NCI-H526 (cell line): ENCODE data around the gene DDX49.
"Not testable (repeated sequence)": the region's sequence is repeated elsewhere in the genome, so short reads cannot be mapped to it uniquely, and the experiment has no call there.

ENCODE experiments used
- DNase-seq, 2 experiments: peaks; one replicate each; lab custom pipeline; 2025; lab: John Stamatoyannopoulos, UW

DDX49 gene

DNA sequence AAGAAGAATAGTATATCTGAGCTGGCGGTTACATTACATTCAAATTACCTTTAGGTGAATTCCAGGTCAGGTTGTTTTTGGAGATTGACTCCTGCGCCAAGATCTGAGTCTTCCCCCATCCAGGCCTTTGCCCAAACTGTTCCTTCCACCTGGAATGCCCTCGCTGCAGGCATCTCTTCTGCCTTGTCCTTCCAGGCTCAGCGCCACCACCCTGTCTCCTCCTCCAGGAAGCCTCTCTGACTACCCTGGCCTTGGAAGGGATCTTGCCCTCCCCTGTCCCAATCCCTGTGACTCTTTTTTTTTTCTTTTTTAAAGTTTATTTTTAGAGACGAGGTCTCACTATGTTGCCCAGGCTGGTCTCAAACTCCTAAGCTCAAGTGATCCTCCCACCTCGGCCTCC is 23.2 kb downstream of the DDX49 start:
- DNase-seq: no peak

DNA sequence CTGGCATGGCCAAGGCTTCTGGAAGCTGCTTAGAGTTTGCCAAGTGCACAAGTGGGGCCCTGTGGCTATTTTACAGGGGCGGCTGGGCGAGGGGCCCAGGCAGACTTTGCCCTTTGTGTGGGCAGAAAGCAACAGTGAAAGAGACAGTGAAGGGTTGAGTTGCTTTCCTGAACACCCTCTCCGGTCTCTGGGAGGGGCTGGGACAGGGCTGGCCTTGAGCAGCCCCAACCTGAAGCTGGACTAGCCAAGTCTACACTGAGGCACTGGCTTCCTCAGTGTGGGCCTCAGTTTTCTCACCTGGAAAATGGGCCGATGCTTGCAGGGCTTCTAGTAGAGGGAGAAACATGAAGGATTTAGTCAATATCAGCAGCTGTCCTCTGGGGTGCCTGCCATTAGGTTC is 23.9 kb downstream of the DDX49 start:
- DNase-seq: no peak

DNA sequence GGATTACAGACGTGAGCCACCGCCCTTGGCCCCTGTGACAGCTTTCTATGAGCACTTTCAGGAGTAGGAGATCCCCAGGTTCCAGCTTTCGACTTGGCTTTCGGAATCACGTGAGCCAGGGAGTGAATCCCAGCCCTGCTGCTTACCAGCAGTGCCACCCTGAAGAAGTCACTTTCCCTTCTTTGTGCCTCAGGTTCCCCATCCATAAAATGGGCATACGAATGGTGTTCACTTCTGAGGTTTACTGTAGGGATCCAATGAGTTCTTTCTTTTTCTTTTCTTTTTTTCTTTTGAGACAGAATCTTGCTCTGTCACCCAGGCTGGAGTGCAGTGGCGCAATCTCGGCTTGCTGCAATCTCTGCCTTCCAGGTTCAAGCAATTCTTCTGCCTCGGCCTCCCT is 25.8 kb downstream of the DDX49 start:
- DNase-seq: no peak

DNA sequence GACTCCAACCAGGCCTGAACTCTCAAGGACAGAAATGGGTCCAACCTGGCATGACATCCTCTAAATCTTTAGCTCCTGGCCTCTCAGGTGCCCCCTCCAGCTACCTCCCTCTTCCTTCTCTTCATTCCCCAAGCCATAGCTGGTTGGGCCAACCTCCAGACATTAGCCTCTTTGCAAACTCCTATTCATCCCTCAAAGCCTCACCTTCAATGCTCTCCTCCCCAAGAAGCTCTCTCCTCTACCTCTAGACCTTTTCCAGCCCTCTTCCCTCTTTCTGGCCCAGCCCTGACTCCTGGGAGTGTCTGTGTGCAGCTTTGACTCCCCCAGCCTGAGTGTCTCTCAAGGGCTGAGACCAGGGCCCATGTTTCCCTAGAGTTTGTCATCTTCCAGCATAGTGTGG is 26.8 kb downstream of the DDX49 start:
- DNase-seq: no peak

DNA sequence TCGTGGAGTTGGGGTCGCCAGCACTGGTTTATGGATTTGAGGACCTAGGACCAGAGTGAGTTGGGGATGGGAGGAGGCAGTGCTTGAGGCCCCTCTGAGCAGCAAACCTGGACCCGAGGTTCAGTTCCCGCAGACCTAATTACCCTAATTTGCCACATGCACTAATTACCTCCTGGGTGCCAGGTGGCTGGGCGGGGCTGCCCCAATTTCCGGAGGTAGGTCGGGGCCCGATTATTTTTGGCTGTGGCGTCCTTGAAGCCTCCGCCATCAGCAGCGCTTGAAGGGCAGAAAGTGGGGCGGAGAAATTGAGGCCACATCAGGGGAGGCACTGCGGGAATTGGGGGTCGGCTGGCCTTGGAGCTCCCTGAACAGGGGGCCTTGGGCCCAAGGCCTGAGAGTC is 27.4 kb downstream of the DDX49 start:
- no peak for DNase-seq

DNA sequence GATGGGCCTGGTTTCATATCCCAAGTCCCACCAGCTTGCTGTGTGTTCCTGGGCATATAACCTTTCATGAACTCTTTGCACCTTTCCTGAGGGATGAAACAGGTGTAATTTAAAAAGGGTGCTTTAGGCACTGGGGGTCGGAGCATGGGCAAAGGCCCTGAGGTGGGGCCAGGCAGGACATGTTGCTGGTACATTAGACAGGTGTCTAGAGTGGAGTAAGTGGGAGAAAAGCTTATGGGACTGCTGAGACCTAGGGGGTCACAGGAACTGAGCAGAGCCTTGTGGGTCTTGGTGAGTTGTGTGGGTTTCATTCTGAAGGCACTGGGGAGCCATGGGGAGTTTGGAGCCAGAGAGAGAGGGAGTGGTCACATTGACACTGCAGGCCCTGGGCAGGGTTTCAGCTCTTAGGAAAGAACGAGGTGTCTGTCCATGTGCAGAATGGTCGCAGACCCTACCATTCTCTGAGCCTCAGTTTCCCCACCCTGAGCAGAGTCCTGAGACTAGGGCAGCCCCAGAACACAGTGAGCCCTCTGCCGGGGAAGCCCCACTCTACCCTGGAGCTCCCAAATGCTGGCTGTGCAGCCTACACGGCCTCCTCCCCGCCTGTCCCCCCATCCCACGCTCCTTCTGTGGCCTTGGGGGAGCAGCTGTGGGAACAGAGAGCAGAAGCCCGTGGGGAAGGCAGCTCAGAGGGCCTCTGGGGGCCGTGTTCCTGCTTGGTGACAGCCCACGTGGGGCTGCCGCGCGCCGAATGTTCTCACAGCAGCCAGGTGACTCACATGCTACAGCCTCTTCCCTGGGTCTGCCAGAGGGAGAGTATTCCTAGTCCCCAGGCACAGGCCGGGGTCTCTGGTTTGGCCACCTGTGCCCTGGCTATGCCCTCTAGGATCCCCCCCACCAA is 28.8 kb downstream of the DDX49 start:
- DNase-seq: no peak

DNA sequence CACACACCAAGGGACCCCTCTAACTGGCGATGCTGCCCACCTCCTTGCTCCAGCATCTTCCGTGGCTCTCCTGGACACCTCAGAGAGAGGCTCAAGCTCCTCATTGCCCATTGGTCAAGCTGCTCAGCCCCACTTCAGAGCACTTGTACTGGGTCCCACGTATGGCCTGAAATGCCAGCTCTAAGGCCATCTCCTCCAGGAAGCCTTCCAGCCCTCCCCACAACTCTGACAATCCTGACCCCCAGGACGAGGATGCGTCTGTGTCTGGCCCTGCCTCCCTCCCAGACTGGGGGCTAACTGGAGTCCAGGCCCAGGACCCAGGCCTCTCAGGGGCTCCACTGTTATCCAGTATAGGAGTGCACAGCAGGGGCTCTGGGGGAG is 29.5 kb downstream of the DDX49 start:
- DNase-seq: no peak

DNA sequence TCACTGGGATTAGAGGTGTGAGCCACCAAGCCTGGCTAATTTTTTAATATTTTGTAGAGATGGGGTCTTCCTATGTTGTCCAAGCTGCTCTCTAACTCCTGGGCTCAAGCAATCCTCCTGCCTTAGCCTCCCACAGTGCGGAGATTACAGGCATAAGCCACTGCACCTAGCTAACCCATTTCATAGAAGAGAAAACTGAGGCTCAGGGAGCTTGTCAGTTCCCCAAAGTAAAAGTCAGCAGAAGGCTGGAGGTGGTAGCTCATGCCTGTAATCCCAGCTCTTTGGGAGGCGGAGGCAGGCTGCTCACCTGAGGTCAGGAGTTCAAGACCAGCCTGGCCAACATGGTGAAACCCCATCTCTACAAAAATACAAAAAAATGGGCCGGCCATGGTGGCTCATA is 30.3 kb downstream of the DDX49 start:
- no peak for DNase-seq

DNA sequence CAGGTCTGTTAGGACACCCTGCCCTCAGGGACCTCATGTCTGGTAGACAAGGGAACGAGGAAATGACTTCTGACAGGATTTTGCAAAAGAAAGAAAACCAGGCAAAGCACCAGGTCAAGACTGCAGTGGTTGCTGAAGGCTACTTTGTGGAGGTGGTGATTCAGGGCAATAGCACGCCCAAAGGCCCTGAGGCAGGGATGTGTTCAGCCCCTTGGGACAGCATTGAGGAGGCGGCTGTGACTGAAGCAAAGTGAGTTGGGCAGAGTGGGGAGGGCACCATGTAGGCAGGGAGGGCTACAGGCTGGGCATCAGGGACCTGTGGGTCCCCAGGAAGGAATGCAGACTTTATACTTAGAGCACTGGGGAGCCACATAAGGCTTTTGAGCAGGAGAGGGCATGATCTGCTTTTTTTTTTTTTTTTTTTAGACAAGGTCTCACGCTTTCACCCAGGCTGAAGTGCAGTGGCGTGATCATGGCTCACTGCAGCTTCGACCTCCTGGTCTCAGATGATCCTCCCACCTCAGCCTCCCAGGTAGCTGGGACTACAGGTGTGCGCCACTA is 32.3 kb downstream of the DDX49 start:
- DNase-seq: no peak

DNA sequence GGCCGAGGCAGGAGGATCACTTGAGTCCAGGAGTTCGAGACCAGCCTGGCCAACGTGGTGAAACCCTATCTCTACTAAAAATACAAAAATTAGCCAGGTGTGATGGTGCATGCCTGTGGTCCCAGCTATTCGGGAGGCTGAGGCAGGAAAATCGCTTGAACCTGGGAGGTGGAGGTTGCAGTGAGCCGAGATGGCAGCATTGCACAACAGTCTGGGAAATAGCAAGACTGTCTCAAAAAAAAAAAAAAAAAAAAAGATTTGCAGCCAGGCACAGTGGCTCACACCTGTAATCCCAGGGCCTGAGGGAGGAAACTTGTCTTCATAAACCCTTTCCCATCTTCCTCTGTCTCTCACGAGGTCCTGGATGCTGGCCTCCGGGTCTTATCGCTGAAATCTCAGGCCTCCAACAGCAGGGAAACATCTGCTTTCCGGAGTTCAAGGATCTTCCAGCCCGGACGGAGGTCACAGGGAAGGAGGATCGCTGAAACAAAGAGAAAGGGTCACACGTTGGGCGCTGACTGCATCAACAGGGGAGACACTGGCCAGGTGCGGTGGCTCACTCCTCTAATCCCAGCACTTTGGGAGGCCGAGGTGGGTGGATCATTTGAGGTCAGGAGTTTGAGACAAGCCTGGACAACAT is 33.0 kb downstream of the DDX49 start:
- not testable (repeated sequence) for DNase-seq

DNA sequence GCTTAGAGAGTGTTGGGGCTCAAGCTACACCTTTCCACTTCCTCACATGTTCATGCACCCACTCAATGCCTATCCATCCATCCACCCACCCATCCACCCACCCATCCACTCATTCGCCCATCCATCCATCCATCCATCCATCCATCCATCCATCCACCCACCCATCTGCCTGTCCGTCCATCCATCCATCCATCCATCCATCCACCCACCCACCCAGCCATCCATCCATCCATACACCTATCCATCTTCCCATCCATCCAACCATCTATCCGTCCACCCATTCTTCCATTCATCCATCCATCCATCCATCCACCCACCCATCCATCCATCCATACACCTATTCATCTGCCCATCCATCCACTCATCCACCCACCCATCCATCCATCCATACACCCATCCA is 34.6 kb downstream of the DDX49 start:
- DNase-seq: no peak

DNA sequence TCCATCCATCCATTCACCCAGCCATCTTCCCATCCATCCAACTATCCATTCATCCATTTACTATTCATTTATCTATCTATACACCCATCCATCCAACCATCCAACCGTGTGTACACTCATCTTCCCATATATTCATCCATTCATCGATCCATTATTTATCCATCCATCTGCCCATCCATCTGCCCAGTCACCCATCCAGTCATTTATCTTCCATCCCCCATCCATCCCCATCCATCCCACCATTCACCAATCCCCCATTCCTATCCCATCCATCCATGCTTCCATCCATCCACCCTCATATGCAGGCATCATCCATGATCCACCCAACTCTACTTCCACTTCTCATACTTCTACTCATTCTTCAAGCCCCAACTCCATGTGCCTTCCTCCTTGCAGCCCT is 35.5 kb downstream of the DDX49 start:
- no peak for DNase-seq

DNA sequence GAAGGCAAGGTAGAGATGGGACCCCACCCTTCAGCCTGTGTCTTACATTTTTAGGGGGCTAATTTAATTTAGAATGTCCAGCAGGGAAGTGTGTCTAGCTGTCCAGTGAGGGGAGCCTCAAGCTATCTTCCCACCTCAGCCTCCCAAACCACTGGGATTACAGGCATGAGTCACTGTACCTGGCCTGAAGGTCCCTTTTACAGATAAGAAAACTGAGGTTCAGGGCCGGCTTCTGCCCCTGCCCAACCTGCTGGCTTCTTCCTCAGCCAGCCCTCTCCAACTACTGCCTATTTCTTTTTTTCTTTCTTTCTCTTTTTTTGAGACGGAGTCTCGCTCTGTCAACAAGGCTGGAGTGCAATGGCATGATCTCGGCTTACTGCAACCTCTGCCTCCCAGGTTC is 40.9 kb downstream of the DDX49 start:
- DNase-seq: no peak

DNA sequence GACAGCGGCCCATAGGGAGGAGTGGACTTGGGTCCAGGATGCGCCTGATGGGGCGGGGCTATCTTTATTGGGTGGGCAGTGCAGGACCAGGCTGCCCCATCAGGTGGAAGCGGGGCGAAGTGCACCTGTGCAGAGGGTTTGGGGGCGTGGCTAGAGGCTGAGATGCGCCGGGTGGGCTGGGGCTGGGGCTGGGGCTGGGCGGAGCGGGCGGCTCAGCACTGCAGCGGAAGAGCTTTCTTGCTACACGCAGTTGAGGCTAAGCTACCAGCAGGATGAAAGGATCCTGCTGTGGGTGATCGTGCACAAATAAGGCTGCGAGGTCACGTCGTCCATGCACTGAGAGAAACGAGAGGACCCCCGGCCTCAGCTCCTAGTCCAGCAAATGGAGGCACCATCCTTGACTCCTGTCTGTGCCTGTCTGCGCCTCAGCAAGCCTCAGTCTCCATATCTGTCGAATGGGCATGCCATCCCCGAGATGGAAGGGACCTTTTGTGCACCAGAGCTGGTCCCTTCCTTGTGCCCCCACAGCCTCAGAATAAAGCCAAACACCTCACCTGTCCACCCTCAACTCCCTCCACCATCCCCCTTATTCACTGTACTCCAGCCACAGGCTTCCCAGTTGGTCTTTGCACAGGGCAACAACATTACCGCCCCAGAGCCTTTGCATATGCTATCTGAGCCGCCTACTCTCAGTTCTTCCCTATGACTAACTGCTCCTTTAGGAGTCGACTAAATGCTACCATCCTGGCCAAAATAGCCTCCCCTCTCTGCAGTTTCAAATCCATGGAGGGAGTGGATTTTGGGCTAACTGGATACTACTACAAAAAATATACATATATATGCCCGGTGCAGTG is 42.5 kb downstream of the DDX49 start:
- peak; percentile 11 to 70 for DNase-seq

DNA sequence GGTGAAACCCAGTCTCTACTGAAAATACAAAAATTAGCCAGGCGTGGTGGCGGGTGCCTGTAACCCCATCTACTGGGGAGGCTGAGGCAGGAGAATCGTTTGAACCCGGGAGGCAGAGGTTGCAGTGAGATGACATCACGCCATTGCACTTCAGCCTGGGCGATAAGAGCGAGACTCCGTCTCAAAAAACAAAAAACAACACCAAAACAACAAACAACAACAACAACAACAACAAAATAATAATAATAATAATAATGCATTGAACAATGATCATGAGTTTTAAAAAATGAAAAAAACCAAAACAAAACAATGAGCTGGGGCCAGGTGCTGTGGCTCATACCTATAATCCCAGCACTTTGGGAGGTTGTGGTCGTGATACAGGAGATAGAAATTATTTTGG is 44.6 kb downstream of the DDX49 start:
- no peak for DNase-seq

DNA sequence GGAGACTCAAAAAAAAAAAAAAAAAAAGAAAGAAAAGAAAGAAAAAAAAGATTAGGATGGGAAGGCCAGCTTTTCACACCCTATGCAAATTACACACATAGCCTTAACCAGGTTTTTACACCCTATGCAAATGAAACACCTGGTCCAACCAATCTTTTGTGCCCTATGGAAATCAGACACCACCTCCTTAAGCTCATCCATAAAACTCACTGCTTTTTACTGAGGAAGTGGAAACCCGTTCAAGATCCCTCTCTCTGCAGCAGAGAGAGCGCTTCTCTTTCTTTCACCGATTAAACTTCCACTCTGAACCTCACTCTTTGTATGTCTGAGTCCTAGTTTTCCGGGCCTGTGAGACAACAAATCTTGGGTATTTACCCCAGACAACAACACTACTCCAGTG is 46.8 kb downstream of the DDX49 start:
- DNase-seq: peak; percentile 80 to 82

DNA sequence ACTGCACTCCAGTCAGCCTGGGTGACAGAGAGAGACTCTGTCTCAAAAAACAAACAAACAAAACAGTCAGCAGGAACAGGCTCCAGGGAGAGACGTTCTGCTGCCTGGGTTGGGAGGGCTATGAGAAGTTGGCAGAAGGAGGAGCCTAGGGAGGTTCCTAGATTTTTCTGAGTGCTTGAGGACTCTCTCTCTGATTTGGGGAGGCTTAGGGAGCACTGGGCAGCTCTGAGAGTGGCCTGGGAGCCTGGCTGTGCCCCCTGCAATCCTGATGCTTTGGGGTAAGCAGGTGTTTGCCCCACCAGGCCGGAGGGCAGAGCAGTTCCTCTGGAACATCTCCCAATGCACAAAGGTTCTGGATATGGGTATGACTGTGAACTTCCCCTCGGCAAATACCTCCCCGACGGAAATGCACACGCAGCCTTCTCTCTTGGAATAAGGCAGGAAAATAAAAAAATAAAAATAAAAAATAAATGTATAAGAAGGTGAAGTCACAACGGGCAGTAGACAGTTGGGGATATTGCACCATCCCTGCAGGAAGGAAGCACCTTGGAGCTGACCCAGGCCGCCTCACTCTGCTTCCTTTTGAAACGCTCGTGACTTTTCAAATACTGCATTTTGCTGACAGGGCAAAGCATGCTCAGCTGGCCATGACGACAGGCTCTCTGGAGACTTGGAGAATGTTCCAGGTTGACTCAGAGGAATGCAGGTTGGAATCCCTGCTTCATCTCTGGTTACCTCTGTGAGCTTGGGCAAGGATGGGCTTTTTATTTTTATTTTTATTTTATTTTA is 48.0 kb downstream of the DDX49 start:
- no peak for DNase-seq

DNA sequence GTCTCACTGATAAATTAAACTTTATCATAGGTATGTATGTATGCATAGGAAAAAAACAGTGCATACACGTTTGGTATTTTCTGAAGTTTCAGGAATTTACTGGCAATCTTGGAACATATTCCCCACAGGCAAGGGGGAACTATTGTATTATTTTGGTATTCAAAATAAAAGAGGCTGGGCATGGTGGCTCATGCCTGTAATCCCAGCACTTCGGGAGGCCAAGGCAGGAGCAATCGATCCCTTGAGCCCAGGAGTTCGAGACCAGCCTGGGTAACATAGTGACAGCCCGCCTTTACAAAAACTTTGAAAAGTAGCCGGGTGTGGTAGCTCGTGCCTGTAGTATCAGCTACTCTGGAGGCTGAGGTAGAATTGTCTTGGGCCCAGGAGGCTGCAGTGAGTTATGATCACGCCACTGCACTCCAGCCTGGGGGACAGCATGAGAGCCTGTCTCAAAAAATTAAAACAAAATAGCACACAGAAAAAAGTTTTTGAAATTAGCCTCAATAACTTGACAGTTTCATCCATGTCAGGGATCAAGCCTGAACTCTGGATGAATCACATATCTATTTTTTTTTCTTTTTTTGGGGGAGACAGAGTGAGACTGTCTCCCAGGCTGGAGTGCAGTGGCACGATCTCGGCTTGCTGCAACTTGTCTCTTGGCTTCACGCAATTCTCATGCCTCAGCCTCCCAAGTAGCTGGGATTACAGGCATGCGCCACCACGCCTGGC is 50.6 kb downstream of the DDX49 start:
- no peak for DNase-seq

DNA sequence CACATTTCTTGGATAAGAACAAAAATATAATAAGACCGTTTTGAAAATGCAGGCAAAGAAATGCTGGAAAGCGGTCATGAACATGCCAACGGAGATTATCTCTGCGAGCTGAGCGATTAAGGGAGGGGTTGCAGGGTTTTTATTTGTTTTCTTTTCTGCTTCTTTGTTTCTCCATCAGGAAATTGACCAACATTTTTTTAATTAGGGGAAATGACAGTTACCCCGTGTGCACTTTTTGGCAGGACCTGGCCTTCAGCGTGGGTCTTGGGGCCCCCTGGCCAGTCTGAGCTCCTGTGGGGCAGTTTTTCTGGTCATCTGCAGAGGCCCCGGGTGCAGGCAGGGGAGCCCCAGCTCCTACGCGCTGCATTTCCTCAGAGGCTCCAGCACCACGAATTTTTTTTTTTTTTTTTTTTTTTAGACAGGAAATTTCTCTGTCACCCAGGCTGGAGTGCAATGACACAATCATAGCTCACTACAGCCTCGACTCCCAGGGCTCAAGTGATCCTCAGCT is 52.8 kb downstream of the DDX49 start:
- no peak for DNase-seq

DNA sequence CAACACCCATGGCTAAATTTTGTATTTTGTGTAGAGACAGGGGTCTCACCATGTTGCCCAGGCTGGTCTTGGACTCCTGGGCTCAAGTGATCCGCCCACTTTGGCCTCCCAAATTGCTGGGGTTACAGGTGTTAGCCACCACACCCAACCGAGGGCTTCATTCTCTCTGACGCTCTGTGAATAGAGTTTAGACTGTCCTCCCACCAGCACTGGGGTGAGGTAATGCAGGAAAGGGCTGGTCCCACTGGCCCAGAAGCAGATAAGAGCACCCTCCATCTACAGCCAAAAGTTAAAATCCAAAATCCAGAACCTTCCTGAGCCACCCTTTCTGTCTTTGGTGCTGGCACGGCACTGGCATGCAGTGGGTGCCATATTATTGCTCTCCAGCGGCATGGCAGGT is 53.3 kb downstream of the DDX49 start:
- DNase-seq: no peak

DNA sequence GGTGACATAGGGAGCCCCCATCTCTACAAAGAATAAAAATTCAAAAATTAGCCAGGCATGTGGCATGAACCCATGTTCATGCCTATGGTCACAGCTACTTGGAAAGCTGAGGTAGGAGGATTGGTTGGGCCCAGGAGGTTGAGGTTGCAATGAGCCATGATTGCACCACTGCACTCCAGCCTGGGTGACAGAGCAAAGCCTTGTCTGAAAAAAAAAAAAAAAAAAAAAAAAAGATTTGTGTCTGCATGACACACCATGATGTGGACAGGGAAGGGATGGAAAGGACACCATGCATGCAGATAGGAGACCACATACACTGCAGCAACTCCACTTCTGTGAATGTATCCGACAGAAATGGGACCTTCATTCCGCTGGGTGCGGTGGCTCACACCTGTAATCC is 55.5 kb downstream of the DDX49 start:
- no peak for DNase-seq
